ENCODE results near the gene P2RY8. TPM values are rescaled to one million over a fixed set of nuclear protein-coding genes. Genes with fewer than 3 reads are reported as not detected.

The P2RY8 gene
- total RNA-seq, 1 donor from 2014 or later = not detected

- no peak overlapping the region for H3K4me3 ChIP-seq (ENCODE audit: low read depth, low read length)
- no peak for TF ChIP-seq CTCF (conservative IDR thresholded peaks at IDR 0.05; ENCODE audit: low read depth, low read length)
- no peak for DNase-seq (ENCODE audit: low read depth)
Observed at GRCh38 chrX:1417921-1418771, 118.8 kb downstream of the P2RY8 start.

- H3K4me3 ChIP-seq (ENCODE audit: low read depth, low read length) = no peak overlapping the region
- no peak for DNase-seq (ENCODE audit: low read depth)
- TF ChIP-seq CTCF (conservative IDR thresholded peaks at IDR 0.05; ENCODE audit: low read depth, low read length) = no peak
Observed at GRCh38 chrX:1416965-1417760, 119.8 kb downstream of the P2RY8 start.

GRCh38 chrX:1416327-1416784 is 120.6 kb downstream of the P2RY8 start:
- H3K4me3 ChIP-seq (ENCODE audit: low read depth, low read length) = no peak overlapping the region
- TF ChIP-seq CTCF (conservative IDR thresholded peaks at IDR 0.05; ENCODE audit: low read depth, low read length) = no peak
- no peak for DNase-seq (ENCODE audit: low read depth)

Other genes starting within 250 kb of the P2RY8 start
- gene IL3RA, start 200.4 kb downstream of the P2RY8 start, total RNA-seq = not detected in 2 replicates
- 348 and 372 TPM in 2 replicates for gene SLC25A6, start 145.1 kb downstream of the P2RY8 start, total RNA-seq
- gene ASMTL, start 84.3 kb downstream of the P2RY8 start, total RNA-seq = 14.4 and 16.2 TPM in 2 replicates
- gene AKAP17A, start 54.4 kb upstream of the P2RY8 start, total RNA-seq = 32.7 and 37.0 TPM in 2 replicates
- gene ASMT, start 77.9 kb upstream of the P2RY8 start, total RNA-seq = not detected in 2 replicates

Measured in epithelial cell of proximal tubule (primary cell).